Measurements from ENCODE around the gene PGLYRP2.
A peak's percentile ranks its signal among the peaks of the same experiment; 100 is the strongest.

The PGLYRP2 gene

DNA sequence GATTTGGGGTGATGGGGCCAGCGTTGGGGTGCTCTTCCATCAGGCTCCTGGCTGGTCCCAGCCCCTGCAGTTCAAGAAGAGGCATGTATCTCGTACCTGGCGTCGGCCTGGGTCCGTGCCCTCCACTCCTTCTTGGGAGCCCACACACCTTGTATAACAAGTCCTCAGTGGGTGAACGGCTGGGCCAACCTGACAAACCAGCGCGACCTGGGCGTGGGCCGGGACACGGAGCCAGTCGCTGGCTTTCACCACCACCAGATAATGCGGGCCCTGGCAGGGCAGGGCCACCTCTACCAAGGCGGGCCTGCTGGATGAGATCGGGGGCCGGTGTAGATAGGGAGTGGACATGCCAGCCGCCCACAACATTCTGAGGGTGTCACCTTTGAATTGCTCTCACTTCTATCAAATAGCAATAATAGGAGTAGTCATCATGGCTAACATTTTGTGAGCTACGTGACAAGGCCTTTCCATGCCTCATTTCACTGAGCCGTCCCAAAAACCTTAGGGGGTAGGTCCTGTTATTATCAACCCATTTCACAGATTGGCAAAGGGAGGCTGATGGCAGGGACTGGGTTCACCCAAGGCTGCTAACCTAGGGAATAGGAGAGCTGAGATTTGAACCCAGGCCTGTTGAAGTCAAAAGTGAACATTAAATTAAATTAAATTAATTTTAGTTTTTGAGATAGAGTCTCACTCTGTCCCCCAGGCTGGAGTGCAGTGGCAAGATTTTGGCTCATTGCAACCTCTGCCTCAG is 32.5 kb upstream of the PGLYRP2 start:
- no peaks in the 10 kb centered on the region for H3K27me3 ChIP-seq (ENCODE audit: control insufficient read depth, insufficient read depth, low read length)
- H3K27ac ChIP-seq = no peak overlapping the region
- no peak overlapping the region for H3K4me2 ChIP-seq (ENCODE audit: low read length)
- no peaks in the 10 kb centered on the region for H3K4me1 ChIP-seq
- no peaks in the 10 kb centered on the region for H3K36me3 ChIP-seq (ENCODE audit: control insufficient read depth, insufficient read depth, low read length)
- TF ChIP-seq, protein P1, sequence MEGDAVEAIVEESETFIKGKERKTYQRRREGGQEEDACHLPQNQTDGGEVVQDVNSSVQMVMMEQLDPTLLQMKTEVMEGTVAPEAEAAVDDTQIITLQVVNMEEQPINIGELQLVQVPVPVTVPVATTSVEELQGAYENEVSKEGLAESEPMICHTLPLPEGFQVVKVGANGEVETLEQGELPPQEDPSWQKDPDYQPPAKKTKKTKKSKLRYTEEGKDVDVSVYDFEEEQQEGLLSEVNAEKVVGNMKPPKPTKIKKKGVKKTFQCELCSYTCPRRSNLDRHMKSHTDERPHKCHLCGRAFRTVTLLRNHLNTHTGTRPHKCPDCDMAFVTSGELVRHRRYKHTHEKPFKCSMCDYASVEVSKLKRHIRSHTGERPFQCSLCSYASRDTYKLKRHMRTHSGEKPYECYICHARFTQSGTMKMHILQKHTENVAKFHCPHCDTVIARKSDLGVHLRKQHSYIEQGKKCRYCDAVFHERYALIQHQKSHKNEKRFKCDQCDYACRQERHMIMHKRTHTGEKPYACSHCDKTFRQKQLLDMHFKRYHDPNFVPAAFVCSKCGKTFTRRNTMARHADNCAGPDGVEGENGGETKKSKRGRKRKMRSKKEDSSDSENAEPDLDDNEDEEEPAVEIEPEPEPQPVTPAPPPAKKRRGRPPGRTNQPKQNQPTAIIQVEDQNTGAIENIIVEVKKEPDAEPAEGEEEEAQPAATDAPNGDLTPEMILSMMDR (IDR thresholded peaks at IDR 0.05) = no peak
- H3K9me3 ChIP-seq (ENCODE audit: control insufficient read depth, low read length) = no peaks in the 10 kb centered on the region
- no peak overlapping the region for H3K9ac ChIP-seq
- no peak overlapping the region for H3K4me3 ChIP-seq (ENCODE audit: low read depth, low read length)
- no peak overlapping the region for H2AFZ ChIP-seq
- no peaks in the 10 kb centered on the region for H3K79me2 ChIP-seq

DNA sequence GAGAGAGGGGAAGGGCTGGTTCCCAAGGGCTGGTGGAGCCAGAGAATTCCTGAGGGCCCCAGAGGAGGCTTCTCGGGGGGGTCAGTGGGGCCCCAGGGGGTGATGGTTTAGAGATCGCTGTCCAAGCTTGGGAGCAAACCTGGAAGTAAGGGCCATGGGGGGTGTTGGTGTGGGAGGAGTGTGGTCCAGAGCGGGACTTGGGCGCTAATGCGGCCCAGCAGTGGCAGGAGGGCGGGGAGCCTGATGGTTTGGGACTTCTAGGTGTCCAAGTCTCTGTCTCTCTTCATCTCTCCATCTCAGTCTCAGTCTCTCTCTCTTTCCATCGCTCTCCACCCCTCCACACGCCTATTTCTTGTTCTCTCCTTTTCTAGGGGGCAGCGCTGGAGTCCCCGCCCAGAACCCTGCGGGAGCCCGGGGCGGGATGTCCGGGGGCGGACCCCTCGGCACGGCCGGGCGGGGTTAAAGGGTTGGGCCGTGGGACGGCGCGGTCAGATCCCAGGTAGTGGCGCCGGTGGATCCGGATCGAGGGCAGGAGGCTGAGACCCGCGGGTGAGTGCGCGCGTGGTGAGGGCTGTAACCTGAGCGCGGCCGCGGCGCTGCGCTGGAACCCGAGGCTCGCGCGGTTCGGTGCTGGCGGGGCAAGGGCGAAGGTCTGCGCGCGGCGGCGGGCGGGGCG is 28.9 kb upstream of the PGLYRP2 start, which contains the start of gene CYP4F22:
TSS of gene CYP4F22 (plus strand) at position 491 of the 676 bp plus-strand sequence. CDS start 16,812 bp downstream, outside the sequence.
- TF ChIP-seq, protein P1 (IDR thresholded peaks at IDR 0.05) = no peak
- Histone ChIP-seq H3K36me3 (ENCODE audit: control insufficient read depth, insufficient read depth, low read length) (no peaks in the 10 kb centered on the region), H3K79me2 (no peaks in the 10 kb centered on the region), H2AFZ (peak within 1 kb of the TSS; percentile 68), H3K27me3 (ENCODE audit: control insufficient read depth, insufficient read depth, low read length) (no peaks in the 10 kb centered on the region), H3K27ac (no peak within 1 kb of the TSS), H3K4me2 (ENCODE audit: low read length) (peak within 1 kb of the TSS; percentile 57), H3K4me1 (no peaks in the 10 kb centered on the region), H3K9me3 (ENCODE audit: control insufficient read depth, low read length) (no peaks in the 10 kb centered on the region), H3K9ac (no peak within 1 kb of the TSS), H3K4me3 (ENCODE audit: low read depth, low read length) (no peak within 1 kb of the TSS)

- no peak overlapping the region for H3K9ac ChIP-seq
- TF ChIP-seq, protein P1 (IDR thresholded peaks at IDR 0.05) = no peak
- H2AFZ ChIP-seq = no peak overlapping the region
- no peak overlapping the region for H3K4me3 ChIP-seq (ENCODE audit: low read depth, low read length)
- H3K79me2 ChIP-seq = no peaks in the 10 kb centered on the region
- H3K4me1 ChIP-seq = no peaks in the 10 kb centered on the region
- no peak overlapping the region for H3K27ac ChIP-seq
- no peaks in the 10 kb centered on the region for H3K36me3 ChIP-seq (ENCODE audit: control insufficient read depth, insufficient read depth, low read length)
- H3K4me2 ChIP-seq (ENCODE audit: low read length) = no peak overlapping the region
- H3K9me3 ChIP-seq (ENCODE audit: control insufficient read depth, low read length) = no peaks in the 10 kb centered on the region
- H3K27me3 ChIP-seq (ENCODE audit: control insufficient read depth, insufficient read depth, low read length) = no peaks in the 10 kb centered on the region
These were observed 28.1 kb upstream of the PGLYRP2 start for GRCh38 chr19:15507068-15508034.

DNA sequence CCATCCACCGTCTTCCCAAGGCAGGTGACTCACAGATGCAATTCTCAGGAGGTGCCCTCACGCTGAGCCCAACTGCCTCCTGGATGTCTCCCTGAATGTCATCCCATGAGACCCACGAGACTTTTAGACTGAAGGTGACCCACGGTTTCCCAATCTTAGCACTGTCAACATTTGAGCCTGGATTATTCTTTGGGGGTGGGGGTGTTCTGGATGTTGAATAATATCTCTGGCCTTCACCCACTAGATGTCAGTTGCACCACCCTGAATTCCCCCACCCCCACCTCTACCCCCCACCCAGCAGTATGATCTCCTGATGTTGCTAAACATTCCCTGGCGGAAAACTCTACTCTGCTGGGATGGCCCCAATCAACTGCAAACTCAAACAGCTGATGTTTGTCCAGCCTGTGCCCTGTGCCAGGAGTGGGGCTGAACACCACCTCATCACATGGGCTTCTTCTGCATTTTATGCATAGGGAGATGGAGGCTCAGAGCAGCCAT is 26.8 kb upstream of the PGLYRP2 start:
- TF ChIP-seq, protein P1 (IDR thresholded peaks at IDR 0.05) = no peak
- Histone ChIP-seq H3K4me2 (ENCODE audit: low read length) (no peak overlapping the region), H3K27ac (no peak overlapping the region), H3K4me1 (no peaks in the 10 kb centered on the region), H3K4me3 (ENCODE audit: low read depth, low read length) (no peak overlapping the region), H3K27me3 (ENCODE audit: control insufficient read depth, insufficient read depth, low read length) (no peaks in the 10 kb centered on the region), H3K9me3 (ENCODE audit: control insufficient read depth, low read length) (no peaks in the 10 kb centered on the region), H3K36me3 (ENCODE audit: control insufficient read depth, insufficient read depth, low read length) (no peaks in the 10 kb centered on the region), H3K9ac (no peak overlapping the region), H2AFZ (no peak overlapping the region), H3K79me2 (no peaks in the 10 kb centered on the region)
